GM18868 (cell line): ENCODE data around the gene DBNDD1.
"Not testable (repeated sequence)": the region's sequence is repeated elsewhere in the genome, so short reads cannot be mapped to it uniquely, and the experiment has no call there.

Source experiments
- ATAC-seq: cut with Tn5 transposase; IDR thresholded peaks from one replicate; pipeline ENCODE4 v1.9.1; 2021; ENCODE audit warnings: mild to moderate bottlenecking, moderate library complexity; ENCODE audit not compliant: unreplicated experiment

Gene DBNDD1

GRCh38 chr16:90018652-90019542 lies at the start of gene DBNDD1:
Gene DBNDD1 (minus strand): TSS chr16:90019456. CDS start chr16:90019341, 115 bp downstream.
- no peak for ATAC-seq

- ATAC-seq, result no peak
Measured at GRCh38 chr16:90061437-90061836, 42.2 kb upstream of the DBNDD1 start.

DNA sequence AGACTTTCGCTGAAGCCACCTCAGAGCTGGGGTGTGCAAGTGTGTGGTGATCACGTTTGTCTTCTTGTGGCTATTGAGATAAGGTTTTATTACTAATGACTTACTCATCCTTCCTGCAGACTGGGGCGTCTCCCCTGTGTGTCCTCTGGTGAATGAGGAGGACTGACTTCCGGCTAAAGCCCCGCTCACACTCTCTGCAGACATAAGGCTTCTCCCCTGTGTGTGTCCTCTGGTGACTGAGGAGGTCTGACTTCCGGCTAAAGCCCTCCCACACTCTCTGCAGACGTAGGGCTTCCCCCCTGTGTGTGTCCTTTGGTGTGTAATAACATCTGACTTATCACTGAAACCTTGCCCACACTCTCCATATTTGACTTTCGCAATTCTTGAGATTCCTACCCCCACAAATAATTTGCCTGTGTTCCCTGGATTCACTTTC lies 38.5 kb upstream of the DBNDD1 start:
- ATAC-seq, result no peak

GRCh38 chr16:90056521-90056920 lies 37.3 kb upstream of the DBNDD1 start:
- ATAC-seq, result not testable (repeated sequence)

DNA sequence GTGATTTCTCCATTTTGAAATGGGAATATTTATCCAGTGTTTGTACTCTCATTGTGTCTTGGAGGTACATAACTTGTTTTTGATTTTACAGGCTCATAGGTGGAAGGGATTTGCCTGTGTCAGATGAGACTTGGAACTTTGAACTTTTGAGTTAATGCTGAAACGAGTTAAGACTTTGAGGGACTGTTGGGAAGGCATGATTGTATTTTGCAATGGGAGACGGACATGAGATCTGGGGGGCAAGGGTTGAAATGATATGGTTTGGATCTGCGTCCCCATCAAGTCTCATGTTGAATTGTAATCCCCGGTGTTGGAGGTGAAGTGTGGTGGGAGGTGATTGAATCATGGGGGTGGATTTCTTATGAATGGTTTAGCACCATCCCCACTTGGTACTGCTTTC lies 36.1 kb upstream of the DBNDD1 start:
- ATAC-seq, result no peak

DNA sequence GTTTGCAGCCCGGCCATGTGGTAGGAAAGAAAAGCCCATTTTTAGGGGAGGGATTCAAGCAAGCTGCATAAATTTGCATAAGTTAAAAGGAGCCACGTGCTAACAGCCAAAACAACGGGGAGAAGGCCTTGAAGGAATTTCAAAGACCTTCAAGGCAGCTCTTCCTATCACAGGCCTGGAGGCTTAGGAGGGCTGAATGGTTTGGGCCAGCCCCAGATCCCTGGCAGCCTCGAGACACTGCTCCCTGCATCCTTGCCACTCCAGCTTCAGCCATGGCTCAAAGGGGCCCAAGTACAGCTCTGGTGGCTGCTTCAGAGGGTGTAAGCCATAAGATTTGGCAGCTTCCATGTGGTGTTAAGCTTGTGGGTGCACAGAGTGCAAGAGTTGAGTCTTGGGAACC lies 35.3 kb upstream of the DBNDD1 start:
- no peak for ATAC-seq

DNA sequence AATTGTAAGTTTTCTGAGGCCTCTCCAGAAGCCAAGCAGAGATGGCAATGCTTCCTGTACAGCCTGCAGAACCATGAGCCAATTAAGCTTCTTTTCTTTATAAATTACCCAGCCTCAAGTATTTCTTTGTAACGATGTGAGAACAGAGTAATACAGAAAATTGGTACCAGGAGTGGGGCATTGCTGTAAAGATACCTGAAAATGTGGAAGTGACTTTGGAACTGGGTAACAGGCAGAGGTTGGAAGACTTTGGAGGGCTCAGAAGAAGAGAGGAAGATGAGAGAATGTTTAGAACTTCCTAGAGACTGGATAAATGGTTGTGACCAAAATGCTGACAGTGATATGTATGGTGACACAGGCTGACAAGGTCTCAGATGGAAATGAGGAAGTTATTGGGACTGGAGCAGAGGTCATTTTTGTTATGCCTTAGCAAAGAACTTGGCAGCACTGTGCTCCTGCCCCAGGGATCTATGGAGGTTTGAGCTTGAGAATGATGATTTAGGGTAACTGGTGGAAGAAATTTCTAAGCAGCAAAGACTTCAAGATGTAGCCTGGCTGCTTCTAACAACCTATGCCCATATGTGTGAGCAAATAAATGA lies 34.7 kb upstream of the DBNDD1 start:
- ATAC-seq, result no peak

DNA sequence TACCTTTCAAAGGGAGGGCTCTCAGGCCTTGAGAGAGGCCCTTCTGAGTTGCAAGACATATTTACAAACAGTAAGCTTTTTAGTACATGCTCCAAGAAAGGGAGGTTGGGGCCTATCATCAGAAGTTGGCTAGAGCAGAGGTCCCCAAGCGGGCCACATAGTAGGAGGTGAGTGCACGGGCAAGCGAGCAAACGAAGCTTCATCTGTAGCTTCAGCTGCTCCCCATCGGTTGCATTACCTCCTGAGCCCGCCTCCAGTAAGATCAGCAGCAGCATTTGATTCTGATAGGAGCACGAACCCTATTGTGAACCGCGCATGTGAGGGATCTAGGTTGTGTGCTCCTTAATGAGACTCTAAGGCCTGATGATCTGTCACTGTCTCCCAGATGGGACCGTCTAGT lies 31.7 kb upstream of the DBNDD1 start:
- ATAC-seq, result no peak

- no peak for ATAC-seq
Measured at GRCh38 chr16:90048737-90049330, 29.6 kb upstream of the DBNDD1 start.

GRCh38 chr16:90048347-90048722 lies 29.1 kb upstream of the DBNDD1 start:
- ATAC-seq, result no peak

GRCh38 chr16:90047714-90048346 lies 28.6 kb upstream of the DBNDD1 start:
- ATAC-seq, result no peak

DNA sequence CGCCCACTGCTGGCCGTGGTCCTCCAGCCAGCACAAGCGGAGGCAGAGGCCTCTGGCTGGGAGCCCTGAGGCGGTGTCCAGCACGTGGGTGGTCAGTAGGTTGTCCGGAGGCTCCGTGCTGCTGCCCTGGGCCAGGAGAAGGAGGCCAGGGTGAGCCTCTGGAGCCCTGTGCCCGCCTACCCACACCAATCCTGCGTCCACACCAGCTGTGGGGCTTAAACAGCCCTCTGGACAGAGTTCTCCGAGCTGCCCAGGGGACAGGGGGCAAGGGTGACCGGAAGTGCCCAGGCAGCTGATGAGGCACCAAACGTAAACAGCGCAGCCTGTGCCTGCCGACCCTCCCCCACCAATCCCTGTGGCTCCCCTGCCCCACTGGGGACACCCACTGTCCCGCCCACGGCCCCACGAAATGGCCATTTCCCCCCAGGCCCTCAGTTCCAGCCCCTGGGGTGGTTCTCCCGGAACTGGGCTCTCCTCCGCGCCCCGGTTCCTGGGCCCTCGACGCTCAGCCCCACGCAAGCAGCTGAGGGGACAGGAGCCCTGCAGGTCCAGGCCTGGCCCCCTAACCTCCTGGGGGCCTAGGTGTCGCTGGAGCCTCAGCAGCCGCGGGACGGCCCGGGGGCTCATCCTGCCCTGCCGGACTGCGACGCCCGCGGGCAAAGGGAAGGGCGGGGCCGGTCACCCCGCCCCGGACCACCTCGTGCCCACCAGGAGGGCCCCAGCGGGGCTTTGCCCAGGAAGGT lies 27.9 kb upstream of the DBNDD1 start:
- ATAC-seq, result no peak

DNA sequence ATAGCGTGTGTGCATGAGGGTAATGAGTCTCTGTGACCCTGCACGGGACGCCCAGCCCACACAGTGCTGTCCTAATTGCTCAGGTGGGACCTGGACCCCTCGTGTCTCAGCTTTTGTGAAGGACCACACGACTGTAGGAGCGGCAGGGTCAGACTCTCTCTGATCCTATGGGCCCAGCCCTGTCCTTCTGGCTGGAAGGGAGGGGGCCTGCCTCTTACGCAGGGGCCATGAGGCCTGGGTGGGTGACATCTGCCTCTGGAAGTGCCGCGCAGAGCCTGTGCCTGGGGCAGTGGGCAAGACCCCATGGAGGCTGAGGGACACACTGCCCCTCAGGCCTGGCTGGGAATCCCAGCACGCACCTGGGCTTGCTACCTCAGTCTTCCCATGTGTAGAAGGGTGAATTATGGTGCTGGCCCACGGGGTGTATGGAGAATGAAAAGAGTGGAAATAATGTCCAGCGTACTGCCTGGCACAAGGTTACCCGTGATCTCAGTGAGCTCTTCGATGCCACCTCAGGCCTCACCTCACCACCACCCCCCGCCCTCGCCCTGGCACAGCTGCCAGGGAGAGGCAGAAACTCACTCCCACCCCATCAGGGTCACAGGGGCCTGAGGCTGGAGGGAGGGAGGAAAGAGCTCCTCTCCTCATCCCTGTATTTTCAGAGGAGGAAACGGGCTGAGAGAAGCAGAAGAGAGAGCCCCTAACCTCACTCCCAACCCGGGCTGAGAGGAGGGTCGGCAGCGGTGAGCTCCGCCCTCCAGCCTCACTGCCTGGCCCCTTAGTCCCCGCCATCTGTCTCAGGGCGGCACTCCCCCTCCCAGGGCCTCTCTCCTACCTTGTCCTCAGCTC lies 27.1 kb upstream of the DBNDD1 start:
- ATAC-seq, result no peak

DNA sequence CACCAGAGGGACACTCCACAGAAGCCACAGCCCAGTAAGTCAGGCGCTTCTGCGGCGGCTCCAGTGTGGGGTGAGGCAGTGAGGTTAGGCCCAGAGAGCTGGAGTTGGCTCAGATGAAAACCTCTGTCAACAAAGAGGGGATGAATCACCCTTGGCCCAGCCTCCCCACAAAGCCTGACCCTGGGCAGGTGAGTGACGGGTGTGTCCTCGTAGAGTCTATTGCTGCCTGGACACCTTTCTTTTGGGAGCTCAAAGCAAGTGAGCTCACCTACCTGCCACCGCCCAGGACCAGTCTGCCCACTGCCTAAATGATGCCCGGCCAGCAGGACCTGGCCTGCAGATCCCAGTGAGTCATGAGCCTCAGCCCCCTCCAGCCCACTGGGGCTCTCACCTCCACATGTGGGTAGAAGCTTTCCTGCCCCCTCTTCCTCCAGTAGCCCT lies 24.9 kb upstream of the DBNDD1 start:
- ATAC-seq, result no peak

DNA sequence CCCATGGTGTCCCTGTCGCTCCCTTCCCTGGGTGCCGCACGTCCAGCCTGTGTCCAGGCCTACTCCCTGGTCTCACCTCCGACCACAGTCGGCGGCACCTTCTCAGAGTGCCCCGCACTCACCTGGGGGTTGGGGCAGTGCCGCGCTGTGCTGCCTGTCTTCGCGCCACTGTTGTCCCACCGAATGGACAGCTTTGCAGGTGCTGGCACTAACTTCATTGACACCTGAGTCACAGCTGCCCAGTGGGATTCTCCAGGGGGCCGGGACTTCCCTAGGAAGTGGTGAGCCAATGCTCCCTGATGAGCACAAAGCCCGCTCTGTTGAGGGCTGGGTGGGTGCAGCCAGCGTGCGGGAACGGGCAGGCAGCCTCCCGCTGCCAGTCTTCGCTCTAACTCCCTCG lies 24.3 kb upstream of the DBNDD1 start:
- ATAC-seq, result no peak

DNA sequence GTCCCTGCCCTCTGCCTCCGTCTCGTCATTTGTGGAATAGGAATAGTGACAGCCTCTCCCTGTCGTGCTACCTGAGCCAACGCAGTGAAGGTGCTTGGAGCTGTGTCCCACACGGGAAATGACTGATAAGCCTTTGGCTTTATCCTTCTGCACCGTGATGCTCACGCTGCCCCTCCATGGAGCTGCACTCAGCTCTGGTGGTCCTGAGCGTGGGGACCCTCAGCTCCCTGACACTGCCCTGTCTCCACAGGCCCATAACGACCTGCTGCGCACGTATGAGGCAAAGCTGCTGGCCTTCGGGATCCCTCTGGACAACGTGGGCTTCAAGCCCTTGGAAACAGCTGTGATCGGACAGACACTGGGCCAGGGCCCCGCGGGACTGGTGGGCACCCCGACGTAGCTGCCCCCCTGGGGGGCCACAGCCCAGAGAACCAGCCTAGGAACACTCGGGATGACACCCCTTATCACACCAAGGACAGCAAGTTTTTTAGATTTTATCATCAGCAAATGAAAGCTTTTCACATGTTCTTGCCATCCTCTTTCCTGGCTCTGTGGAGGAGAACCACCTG lies 23.8 kb upstream of the DBNDD1 start:
- no peak for ATAC-seq

DNA sequence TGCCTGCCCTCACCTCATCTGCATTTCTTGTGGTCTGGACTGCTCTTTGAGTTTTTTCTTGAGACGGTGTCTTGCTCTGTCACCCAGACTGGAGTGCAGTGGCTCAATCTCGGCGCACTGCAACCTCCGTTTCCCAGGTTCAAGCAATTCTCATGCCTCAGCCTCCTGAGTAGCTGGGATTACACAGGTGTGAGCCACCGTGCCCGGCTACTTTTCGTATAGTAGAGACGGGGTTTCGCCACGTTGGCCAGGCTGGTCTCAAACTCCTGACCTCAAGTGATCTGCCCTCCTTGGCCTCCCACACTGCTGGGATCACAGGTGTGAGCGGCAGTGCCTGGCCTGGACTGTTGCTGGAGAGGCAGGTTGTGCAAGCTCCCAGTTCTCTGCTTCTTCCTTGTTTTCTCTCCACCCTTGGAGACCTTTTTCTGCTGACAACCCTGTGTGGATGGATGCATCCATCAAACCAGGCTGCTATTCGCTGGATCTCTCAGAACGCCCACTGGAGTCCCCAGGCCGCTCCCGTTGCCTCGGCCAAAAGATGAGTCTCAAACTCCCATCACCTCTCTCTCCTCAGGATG lies 22.7 kb upstream of the DBNDD1 start:
- no peak for ATAC-seq

- no peak for ATAC-seq
Measured at GRCh38 chr16:90040152-90041023, 21.1 kb upstream of the DBNDD1 start.
